HCT116 (cell line): ENCODE data around the gene NCKAP5.

ENCODE experiments used
- CTCF ChIP-seq, 3 experiments: fragments of 200-600 bp in 1 of 3; sonication (generic) in 1 of 3; IDR thresholded peaks in 2 of 3; conservative IDR thresholded peaks in 1 of 3; 2 replicates each; pipeline ENCODE4 v1.5.1; 2012 to 2017; ENCODE audit warnings: low read depth in 2 of 3, low read length in 2 of 3, antibody characterized with exemption in 1 of 3, borderline replicate concordance in 1 of 3, control low read depth in 1 of 3, mild to moderate bottlenecking in 1 of 3, mixed read lengths in 1 of 3, mixed run types in 1 of 3, moderate library complexity in 1 of 3; ENCODE audit not compliant: insufficient read depth in 1 of 3
- EGR1 ChIP-seq: IDR thresholded peaks from 2 replicates; pipeline ENCODE4 v1.6.1; 2012; ENCODE audit warnings: low read depth
- EZH2 ChIP-seq: fragments of 200-600 bp; sonication (generic); IDR thresholded peaks from 2 replicates; pipeline ENCODE4 v1.6.1; 2017; ENCODE audit warnings: antibody characterized with exemption, mixed run types
- JUND ChIP-seq: IDR thresholded peaks from 2 replicates; pipeline ENCODE4 v1.6.1; 2012
- MAX ChIP-seq: IDR thresholded peaks from 2 replicates; pipeline ENCODE4 v1.6.1; 2012
- POLR2A ChIP-seq: IDR thresholded peaks from 2 replicates; pipeline ENCODE4 v1.7.0; 2011; ENCODE audit warnings: borderline replicate concordance; ENCODE audit not compliant: insufficient read depth, insufficient read length; ENCODE audit errors: extremely low read depth
- POLR2AphosphoS5 ChIP-seq: IDR thresholded peaks from 2 replicates; pipeline ENCODE4 v1.6.1; 2011; ENCODE audit warnings: mild to moderate bottlenecking, low read depth, low read length, moderate library complexity
- RAD21 ChIP-seq: IDR thresholded peaks from 2 replicates; pipeline ENCODE4 v1.6.1; 2012; ENCODE audit warnings: low read depth, mild to moderate bottlenecking
- SP1 ChIP-seq: IDR thresholded peaks from 2 replicates; pipeline ENCODE4 v1.6.1; 2012; ENCODE audit warnings: low read depth
- SRF ChIP-seq: IDR thresholded peaks from 2 replicates; pipeline ENCODE4 v1.6.1; 2012; ENCODE audit warnings: low read depth
- TCF7L2 ChIP-seq: IDR thresholded peaks from 2 replicates; pipeline ENCODE4 v1.7.0; 2011; ENCODE audit warnings: borderline replicate concordance, inconsistent platforms; ENCODE audit not compliant: insufficient read depth, insufficient read length; ENCODE audit errors: extremely low read depth
- ZBTB33 ChIP-seq: IDR thresholded peaks from 2 replicates; pipeline ENCODE4 v1.6.1; 2011; ENCODE audit warnings: mild to moderate bottlenecking, low read length, moderate library complexity; ENCODE audit not compliant: insufficient replicate concordance; ENCODE audit errors: extremely low read depth
- ZFX ChIP-seq: fragments of 450-650 bp; IDR thresholded peaks from 2 replicates; pipeline ENCODE4 v1.6.1; 2017
- TF ChIP-seq, protein P1 (sequence below): IDR thresholded peaks from 2 replicates; pipeline ENCODE4 v1.6.1; 2012; ENCODE audit warnings: low read depth

GRCh38 chr2:133273031-133273430, 295.2 kb downstream of the NCKAP5 start:
- TF ChIP-seq, protein P1, sequence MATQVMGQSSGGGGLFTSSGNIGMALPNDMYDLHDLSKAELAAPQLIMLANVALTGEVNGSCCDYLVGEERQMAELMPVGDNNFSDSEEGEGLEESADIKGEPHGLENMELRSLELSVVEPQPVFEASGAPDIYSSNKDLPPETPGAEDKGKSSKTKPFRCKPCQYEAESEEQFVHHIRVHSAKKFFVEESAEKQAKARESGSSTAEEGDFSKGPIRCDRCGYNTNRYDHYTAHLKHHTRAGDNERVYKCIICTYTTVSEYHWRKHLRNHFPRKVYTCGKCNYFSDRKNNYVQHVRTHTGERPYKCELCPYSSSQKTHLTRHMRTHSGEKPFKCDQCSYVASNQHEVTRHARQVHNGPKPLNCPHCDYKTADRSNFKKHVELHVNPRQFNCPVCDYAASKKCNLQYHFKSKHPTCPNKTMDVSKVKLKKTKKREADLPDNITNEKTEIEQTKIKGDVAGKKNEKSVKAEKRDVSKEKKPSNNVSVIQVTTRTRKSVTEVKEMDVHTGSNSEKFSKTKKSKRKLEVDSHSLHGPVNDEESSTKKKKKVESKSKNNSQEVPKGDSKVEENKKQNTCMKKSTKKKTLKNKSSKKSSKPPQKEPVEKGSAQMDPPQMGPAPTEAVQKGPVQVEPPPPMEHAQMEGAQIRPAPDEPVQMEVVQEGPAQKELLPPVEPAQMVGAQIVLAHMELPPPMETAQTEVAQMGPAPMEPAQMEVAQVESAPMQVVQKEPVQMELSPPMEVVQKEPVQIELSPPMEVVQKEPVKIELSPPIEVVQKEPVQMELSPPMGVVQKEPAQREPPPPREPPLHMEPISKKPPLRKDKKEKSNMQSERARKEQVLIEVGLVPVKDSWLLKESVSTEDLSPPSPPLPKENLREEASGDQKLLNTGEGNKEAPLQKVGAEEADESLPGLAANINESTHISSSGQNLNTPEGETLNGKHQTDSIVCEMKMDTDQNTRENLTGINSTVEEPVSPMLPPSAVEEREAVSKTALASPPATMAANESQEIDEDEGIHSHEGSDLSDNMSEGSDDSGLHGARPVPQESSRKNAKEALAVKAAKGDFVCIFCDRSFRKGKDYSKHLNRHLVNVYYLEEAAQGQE = no peak
- no peak for TF ChIP-seq MAX
- no peak for TF ChIP-seq POLR2AphosphoS5
- TF ChIP-seq CTCF (IDR thresholded peaks at IDR 0.05 in 2 of 3, conservative IDR thresholded peaks at IDR 0.05 in 1 of 3; ENCODE audit: borderline replicate concordance in 1 of 3, insufficient read depth in 1 of 3, low read depth in 2 of 3, low read length in 2 of 3) = no peak
- no peak for TF ChIP-seq EZH2
- no peak for TF ChIP-seq POLR2A
- TF ChIP-seq JUND = no peak
- no peak for TF ChIP-seq SRF
- no peak for TF ChIP-seq SP1
- TF ChIP-seq TCF7L2 = no peak
- no peak for TF ChIP-seq RAD21
- TF ChIP-seq ZBTB33 = no peak
- no peak for TF ChIP-seq EGR1
- TF ChIP-seq ZFX = no peak
